ENCODE measurements around the gene EPB41L4A.

EPB41L4A gene

GRCh38 chr5:112348387-112348786, 70.7 kb downstream of the EPB41L4A start:
- H3K9me3 ChIP-seq (ENCODE audit: severe bottlenecking) = no peaks in the 10 kb centered on the region
- DNase-seq = no peak
- H3K27me3 ChIP-seq (ENCODE audit: insufficient read depth, low read depth, severe bottlenecking) = no peaks in the 10 kb centered on the region
- H3K4me3 ChIP-seq (ENCODE audit: low read depth, low read length) = no peak overlapping the region
- no peaks in the 10 kb centered on the region for H3K36me3 ChIP-seq
- H3K27ac ChIP-seq = no peak overlapping the region
- no peak for TF ChIP-seq CTCF (IDR thresholded peaks at IDR 0.05; ENCODE audit: low read depth, low read length)

GRCh38 chr5:112346411-112347044, 72.5 kb downstream of the EPB41L4A start:
- no peak for DNase-seq
- Histone ChIP-seq H3K4me3 (ENCODE audit: low read depth, low read length) (no peak overlapping the region), H3K36me3 (no peaks in the 10 kb centered on the region), H3K27ac (no peak overlapping the region), H3K27me3 (ENCODE audit: insufficient read depth, low read depth, severe bottlenecking) (no peaks in the 10 kb centered on the region), H3K9me3 (ENCODE audit: severe bottlenecking) (no peaks in the 10 kb centered on the region)
- TF ChIP-seq CTCF (IDR thresholded peaks at IDR 0.05; ENCODE audit: low read depth, low read length) = no peak

GRCh38 chr5:112344540-112344939, 74.5 kb downstream of the EPB41L4A start:
- Histone ChIP-seq H3K27ac (no peak overlapping the region), H3K36me3 (no peaks in the 10 kb centered on the region), H3K4me3 (ENCODE audit: low read depth, low read length) (no peak overlapping the region), H3K9me3 (ENCODE audit: severe bottlenecking) (no peaks in the 10 kb centered on the region), H3K27me3 (ENCODE audit: insufficient read depth, low read depth, severe bottlenecking) (no peaks in the 10 kb centered on the region)
- no peak for TF ChIP-seq CTCF (IDR thresholded peaks at IDR 0.05; ENCODE audit: low read depth, low read length)
- no peak for DNase-seq

GRCh38 chr5:112342389-112342788, 76.7 kb downstream of the EPB41L4A start:
- DNase-seq = no peak
- Histone ChIP-seq H3K27ac (no peak overlapping the region), H3K36me3 (no peaks in the 10 kb centered on the region), H3K4me3 (ENCODE audit: low read depth, low read length) (no peak overlapping the region), H3K9me3 (ENCODE audit: severe bottlenecking) (no peaks in the 10 kb centered on the region), H3K27me3 (ENCODE audit: insufficient read depth, low read depth, severe bottlenecking) (no peaks in the 10 kb centered on the region)
- TF ChIP-seq CTCF (IDR thresholded peaks at IDR 0.05; ENCODE audit: low read depth, low read length) = no peak

GRCh38 chr5:112339761-112340160, 79.3 kb downstream of the EPB41L4A start:
- Histone ChIP-seq H3K27ac (no peak overlapping the region), H3K4me3 (ENCODE audit: low read depth, low read length) (no peak overlapping the region), H3K36me3 (no peaks in the 10 kb centered on the region), H3K27me3 (ENCODE audit: insufficient read depth, low read depth, severe bottlenecking) (no peaks in the 10 kb centered on the region), H3K9me3 (ENCODE audit: severe bottlenecking) (no peaks in the 10 kb centered on the region)
- DNase-seq = no peak
- no peak for TF ChIP-seq CTCF (IDR thresholded peaks at IDR 0.05; ENCODE audit: low read depth, low read length)

Measured in WERI-Rb-1 (cell line).